ENCODE data around the gene CAPZA2.

Gene CAPZA2

GRCh38 chr7:116861717-116862116 lies 670 bp upstream of the CAPZA2 start:
- FAIRE-seq (no peak), DNase-seq (ENCODE audit: low spot score) (no peak)

GRCh38 chr7:116862951-116863670 lies 724 bp downstream of the CAPZA2 start:
- FAIRE-seq (no peak), DNase-seq (ENCODE audit: low spot score) (no peak)

DNA sequence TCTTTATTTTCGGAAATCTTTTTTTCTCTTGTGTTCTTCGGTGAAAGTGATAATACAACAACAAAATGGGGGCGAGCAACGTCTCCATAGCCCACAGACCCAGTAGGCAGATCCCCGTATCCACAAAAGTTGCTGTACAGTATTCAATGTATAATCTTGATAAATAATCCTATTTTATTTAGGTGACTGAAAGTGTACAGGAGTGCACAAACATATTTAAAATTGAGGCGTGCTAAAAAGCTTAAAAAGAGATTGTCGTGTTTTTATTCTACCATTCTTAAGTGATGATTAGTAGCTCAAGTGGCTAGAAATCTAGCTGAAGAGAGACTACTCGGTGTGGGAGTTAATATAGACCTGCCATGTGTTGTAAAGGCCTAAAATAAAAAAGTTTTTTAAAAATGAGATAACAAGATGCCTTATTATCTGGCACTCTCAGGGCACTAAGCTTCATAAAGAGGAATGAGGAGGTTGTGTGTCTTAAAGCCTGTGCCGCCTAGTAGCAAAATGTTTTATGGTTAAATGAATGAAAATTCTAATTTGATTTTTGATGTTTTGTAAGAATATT lies 1.6 kb downstream of the CAPZA2 start:
- no peak for FAIRE-seq

GRCh38 chr7:116871061-116871700 lies 8.8 kb downstream of the CAPZA2 start:
- DNase-seq (ENCODE audit: low spot score) = no peak
- FAIRE-seq = no peak

More for the DNA sequence above, 1.6 kb downstream of the CAPZA2 start:
- DNase-seq (ENCODE audit: low spot score) = no peak

DNA sequence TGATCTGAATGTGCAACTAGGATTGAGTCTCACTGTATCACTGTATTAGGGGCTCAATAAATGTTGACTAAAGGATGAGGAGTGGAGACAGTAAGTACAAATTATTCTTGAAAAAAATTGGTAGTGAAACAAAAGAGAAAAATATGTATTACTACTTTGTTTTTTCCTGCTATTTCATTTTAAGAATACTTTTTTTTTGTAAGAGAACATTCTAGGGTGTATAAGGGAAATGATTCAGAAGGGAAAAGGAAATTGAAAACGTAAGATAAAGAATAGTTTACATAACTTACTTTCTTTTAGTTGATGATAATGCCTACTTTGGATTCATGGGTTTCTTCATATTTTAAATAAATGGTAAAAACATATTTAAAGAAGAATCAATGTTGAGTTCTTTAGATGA lies 9.6 kb downstream of the CAPZA2 start:
- no peak for FAIRE-seq

GRCh38 chr7:116873619-116874018 lies 11.2 kb downstream of the CAPZA2 start:
- FAIRE-seq = no peak
- no peak for DNase-seq (ENCODE audit: low spot score)

More for the DNA sequence above, 9.6 kb downstream of the CAPZA2 start:
- DNase-seq (ENCODE audit: low spot score) = no peak

DNA sequence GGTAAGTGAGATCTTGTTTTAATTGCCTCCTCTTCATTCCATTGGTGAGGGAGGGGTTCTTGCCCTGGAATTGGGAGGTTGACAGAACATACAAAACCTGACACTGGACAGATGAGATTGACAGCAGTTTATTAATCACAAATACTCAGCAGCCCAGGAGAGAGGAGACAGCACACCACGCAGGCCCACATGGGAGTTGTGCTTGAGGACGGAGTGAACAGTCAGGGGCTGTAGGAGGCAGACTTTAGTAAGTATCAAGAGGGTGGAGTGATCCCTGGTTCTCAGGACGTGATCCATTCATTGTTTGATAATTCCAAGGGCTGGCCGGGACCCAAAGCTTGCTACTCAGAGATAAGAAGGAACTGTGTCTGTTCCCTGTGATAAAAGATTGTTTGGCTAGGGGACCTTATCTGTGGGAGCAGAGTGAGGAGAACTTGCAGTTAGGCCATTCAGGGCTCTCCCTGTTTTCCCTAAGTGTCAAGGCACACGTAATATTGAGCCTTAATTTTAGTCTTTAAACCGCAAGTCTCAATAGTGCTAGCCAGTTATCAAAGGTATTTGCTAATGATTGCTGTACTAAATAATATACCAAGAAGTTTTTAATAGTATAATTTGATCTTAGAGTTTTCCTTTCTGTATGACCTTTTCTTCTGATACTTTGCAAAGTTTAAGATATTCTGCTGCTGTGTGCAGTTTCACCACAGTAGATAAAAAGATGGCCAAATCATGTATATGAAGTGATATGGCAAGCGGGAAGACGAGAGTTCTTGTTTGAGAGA lies 14.5 kb downstream of the CAPZA2 start:
- FAIRE-seq (no peak), DNase-seq (ENCODE audit: low spot score) (no peak)

DNA sequence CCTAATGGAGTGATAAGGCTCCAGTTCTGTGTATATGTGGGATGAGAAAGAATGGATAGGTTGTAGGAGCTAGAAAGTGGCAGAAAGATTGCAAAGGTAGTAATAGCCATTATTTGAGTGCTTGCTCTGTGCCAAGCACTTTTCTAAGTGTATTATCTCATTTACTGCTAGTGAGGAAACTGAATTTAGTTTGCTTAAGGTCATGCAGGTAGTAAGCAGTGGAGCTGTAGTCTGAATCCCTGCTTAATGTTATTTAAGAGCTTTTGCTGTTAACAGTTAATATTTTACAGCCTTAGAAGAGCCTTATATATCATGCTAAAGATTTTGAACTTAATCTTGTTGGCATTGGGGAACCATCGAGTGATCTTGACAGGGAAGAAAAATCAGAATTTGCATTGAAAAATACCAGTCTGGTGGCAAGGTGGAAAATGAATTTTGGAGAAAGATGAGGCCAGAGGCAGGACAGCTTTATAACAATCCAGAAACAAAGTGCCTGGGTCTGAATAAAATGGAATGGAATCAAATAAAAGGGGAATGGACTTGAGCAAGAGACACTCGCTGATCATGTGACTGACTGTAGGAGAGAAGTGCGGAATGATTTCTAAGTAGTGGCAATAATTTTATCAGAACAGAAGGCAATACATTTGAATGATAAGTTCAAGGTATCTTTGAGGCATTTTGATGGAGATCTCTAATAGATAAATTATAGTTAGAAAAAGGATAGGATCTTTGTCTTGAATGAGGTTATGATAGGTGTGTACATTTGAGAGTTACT lies 15.2 kb downstream of the CAPZA2 start:
- no peak for DNase-seq (ENCODE audit: low spot score)
- no peak for FAIRE-seq

DNA sequence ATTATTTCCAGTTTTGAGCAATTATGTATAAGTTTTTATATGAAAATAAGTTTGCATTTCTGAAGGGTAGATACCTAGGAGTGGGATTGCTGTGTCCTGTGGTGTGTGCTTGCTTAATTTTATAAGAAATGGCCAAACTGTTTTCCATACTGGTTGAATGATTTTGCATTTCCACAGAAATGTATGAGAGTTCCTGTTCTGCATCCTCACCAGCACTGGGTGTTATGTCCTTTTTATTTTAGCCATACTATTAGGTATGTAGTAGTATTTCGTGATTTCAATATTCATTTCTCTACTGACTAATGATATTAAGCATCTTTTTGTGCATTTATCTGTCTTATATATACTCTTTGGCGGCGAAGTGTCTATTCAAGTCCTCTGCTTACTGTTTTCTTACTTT lies 22.3 kb downstream of the CAPZA2 start:
- FAIRE-seq (no peak), DNase-seq (ENCODE audit: low spot score) (no peak)

- FAIRE-seq = no peak
- no peak for DNase-seq (ENCODE audit: low spot score)
Measured at GRCh38 chr7:116885724-116886123, 23.3 kb downstream of the CAPZA2 start.

GRCh38 chr7:116886543-116887156 lies 24.3 kb downstream of the CAPZA2 start:
- no peak for FAIRE-seq
- no peak for DNase-seq (ENCODE audit: low spot score)

- DNase-seq (ENCODE audit: low spot score) (no peak), FAIRE-seq (no peak)
Measured at GRCh38 chr7:116888895-116889294, 26.5 kb downstream of the CAPZA2 start.

DNA sequence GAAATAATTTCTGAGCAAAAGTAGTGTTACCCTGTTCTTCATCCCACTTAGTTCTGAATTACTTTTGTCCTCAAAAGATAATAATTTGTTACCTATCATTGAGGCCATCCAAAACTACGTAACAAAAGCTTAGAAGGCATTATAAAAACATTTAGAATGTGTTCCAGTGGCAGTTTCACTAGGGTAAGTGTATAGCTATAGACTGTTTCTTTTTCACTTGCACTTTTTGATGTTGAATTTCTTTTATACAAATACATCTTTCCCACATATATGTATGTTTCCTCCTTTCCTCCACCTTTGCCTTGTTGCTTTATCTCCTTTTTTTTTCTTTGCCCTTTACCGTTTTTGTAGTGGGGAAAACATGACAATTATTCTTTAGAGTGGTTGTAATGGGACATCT lies 33.5 kb downstream of the CAPZA2 start:
- DNase-seq (ENCODE audit: low spot score) = no peak
- no peak for FAIRE-seq

DNA sequence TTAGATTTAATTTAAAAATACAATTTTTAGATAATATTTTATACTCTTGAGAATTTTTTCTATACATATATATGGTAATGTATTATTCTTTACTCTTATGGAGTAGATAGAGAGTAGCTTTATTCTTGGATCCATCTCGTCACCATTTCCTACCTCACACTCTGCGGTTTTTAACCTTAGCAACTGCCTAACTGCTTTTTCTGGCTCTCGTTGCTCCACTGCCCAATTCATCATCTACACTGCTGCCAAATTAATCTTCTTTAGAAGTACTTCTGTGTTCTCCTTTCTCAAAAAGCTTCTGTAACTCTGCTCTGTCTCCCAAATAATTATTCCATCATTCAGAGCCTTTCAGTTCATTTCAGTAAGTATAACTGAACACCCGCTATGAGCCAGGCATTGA lies 35.3 kb downstream of the CAPZA2 start:
- no peak for FAIRE-seq
- DNase-seq (ENCODE audit: low spot score) = no peak

DNA sequence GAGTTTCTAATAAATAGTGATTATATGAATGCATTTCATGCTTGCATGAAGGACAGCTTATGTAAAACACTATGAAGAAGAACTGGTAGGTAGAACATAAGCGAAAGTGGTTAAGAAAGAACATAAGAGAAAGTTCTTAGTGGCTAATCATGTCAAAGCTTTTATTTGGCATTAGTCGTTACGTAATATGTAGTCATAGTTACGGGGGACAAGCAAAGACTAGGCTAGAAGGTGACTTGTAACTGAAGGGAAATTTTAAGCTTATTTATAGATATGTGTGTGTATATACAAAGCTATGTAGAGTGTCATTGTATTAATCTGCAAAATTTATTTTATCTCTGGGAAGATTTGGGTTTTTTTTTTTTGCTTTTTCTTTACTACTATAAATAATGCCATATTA lies 36.9 kb downstream of the CAPZA2 start:
- DNase-seq (ENCODE audit: low spot score) = no peak
- no peak for FAIRE-seq

DNA sequence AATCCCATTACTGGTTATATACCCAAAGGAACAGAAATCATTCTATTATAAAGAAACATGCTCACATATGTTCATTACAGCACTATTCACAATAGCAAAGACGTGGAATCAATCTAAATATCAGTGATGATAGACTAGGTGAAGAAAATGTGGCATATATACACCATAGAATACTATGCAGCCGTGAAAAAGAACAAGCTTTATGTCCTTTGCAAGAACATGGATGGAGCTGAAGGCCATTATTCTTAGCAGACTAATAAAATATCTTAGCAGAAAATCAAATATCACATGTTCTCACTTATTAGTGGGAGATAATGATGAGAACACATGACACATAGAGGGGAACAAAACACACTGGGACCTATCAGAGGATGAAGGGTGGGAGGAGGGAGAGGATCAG lies 38.8 kb downstream of the CAPZA2 start:
- DNase-seq (ENCODE audit: low spot score) (no peak), FAIRE-seq (no peak)

DNA sequence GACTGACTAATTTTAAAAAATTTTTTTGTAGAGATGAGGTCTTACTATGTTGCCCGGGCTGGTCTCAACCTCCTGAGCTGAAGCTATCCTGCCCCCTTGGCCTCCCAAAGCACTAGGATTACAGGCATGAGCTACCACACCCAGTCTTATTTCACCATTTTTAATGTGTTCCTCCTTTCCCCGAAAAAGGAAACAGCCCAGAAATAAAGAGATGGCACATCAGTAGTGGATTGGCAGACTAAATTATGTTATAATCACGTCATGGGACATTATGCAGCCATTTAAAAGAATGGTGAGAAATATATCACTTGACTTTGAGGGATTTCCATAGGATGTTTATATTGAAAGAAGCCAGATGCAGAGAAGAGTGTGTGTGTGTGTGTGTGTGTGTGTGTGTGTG lies 40.5 kb downstream of the CAPZA2 start:
- DNase-seq (ENCODE audit: low spot score) = no peak
- no peak for FAIRE-seq

GRCh38 chr7:116906391-116906790 lies 44.0 kb downstream of the CAPZA2 start:
- no peak for FAIRE-seq

DNA sequence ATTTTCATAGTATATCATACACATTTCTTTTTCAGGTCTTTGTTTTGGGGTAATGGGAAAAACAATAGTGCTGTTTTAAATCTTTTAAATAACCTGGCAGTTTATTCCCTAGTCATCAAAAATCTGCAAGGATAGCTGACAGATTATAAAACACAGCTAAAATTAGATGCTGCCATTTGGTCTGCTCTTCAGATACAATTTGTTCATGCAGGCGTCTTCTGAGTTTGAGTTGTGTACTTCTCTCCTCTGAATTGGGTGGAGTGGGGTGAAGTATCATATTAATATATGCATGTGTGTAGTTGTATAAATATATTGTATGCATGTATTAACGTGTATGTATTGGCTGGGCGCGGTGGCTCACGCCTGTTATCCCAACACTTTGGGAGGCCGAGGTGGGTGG lies 48.0 kb downstream of the CAPZA2 start:
- FAIRE-seq (no peak), DNase-seq (ENCODE audit: low spot score) (no peak)

More at GRCh38 chr7:116906391-116906790, 44.0 kb downstream of the CAPZA2 start:
- DNase-seq (ENCODE audit: low spot score) = no peak

GRCh38 chr7:116911801-116912200 lies 49.4 kb downstream of the CAPZA2 start:
- DNase-seq (ENCODE audit: low spot score) = no peak
- FAIRE-seq = no peak

All from RCC 7860 (cell line).